Activated CD4-positive, alpha-beta T cell treated with anti-CD3 and anti-CD28 coated beads, Interleukin-2, amount 50 U/mL, for 16 hours (primary cell): ENCODE data around the gene RNF182.
"Not testable (repeated sequence)": the region's sequence is repeated elsewhere in the genome, so short reads cannot be mapped to it uniquely, and the experiment has no call there.

ENCODE experiments used
- DNase-seq: peaks from one replicate; pipeline ENCODE4 v3.0.0-alpha.2; 2020

RNF182 gene

GRCh38 chr6:13972602-13973001 is 47.9 kb downstream of the RNF182 start:
- not testable (repeated sequence) for DNase-seq

- DNase-seq: not testable (repeated sequence)
Measured at GRCh38 chr6:13973422-13973821, 48.7 kb downstream of the RNF182 start.

- no peak for DNase-seq
Measured at GRCh38 chr6:13978102-13978640, 53.4 kb downstream of the RNF182 start.

GRCh38 chr6:13978787-13979186 is 54.0 kb downstream of the RNF182 start:
- no peak for DNase-seq

GRCh38 chr6:13979284-13980171 is 54.8 kb downstream of the RNF182 start:
- DNase-seq: no peak

- DNase-seq: no peak
Measured at GRCh38 chr6:13980534-13980933, 55.8 kb downstream of the RNF182 start.

- DNase-seq: no peak
Measured at GRCh38 chr6:13985663-13986325, 61.0 kb downstream of the RNF182 start.

GRCh38 chr6:13986700-13987399 is 62.1 kb downstream of the RNF182 start:
- no peak for DNase-seq

- no peak for DNase-seq
Measured at GRCh38 chr6:13987400-13987865, 62.7 kb downstream of the RNF182 start.

- no peak for DNase-seq
Measured at GRCh38 chr6:13988049-13988738, 63.4 kb downstream of the RNF182 start.

- no peak for DNase-seq
Measured at GRCh38 chr6:13988908-13989307, 64.2 kb downstream of the RNF182 start.

- DNase-seq: no peak
Measured at GRCh38 chr6:13989496-13990144, 64.9 kb downstream of the RNF182 start.

- no peak for DNase-seq
Measured at GRCh38 chr6:13990796-13991195, 66.0 kb downstream of the RNF182 start.

- DNase-seq: no peak
Measured at GRCh38 chr6:13991393-13991792, 66.6 kb downstream of the RNF182 start.

GRCh38 chr6:13992417-13993055 is 67.8 kb downstream of the RNF182 start:
- DNase-seq: no peak

- DNase-seq: no peak
Measured at GRCh38 chr6:13993416-13993815, 68.7 kb downstream of the RNF182 start.

- no peak for DNase-seq
Measured at GRCh38 chr6:13998356-13998755, 73.6 kb downstream of the RNF182 start.

GRCh38 chr6:14000901-14001300 is 76.1 kb downstream of the RNF182 start:
- DNase-seq: no peak

GRCh38 chr6:14001329-14002012 is 76.7 kb downstream of the RNF182 start:
- DNase-seq: no peak

- DNase-seq: no peak
Measured at GRCh38 chr6:14002176-14002947, 77.6 kb downstream of the RNF182 start.
